ENCODE results near the gene NECTIN1.

NECTIN1 gene

GRCh38 chr11:119728651-119729580 lies at the start of gene NECTIN1:
NECTIN1 (minus strand) TSS chr11:119729200; CDS start chr11:119728553, 647 bp downstream.
- peaks cover 15% of the 10 kb centered on the region; the same call in 1 of the 2 replicates for H3K27me3 ChIP-seq (ENCODE audit: control insufficient read depth, insufficient read depth, low read length)
- peak within 1 kb of the TSS; percentile 78 for H3K4me3 ChIP-seq (ENCODE audit: low read depth, low read length)
- H3K27ac ChIP-seq (ENCODE audit: low read depth, low read length), result peak within 1 kb of the TSS; percentile 77
- peak within 1 kb of the TSS; percentile 21; the same call in 1 of the 2 replicates for H3K9ac ChIP-seq (ENCODE audit: low read depth, low read length)
- H3K36me3 ChIP-seq (ENCODE audit: control insufficient read depth, insufficient read depth, low read length), result no peaks in the 10 kb centered on the region
- peaks cover 25% of the 10 kb centered on the region for H3K4me1 ChIP-seq (ENCODE audit: control insufficient read depth, insufficient read depth, low read length)
- no peaks in the 10 kb centered on the region for H3K9me3 ChIP-seq (ENCODE audit: control insufficient read depth, insufficient read depth, low read length)

DNA sequence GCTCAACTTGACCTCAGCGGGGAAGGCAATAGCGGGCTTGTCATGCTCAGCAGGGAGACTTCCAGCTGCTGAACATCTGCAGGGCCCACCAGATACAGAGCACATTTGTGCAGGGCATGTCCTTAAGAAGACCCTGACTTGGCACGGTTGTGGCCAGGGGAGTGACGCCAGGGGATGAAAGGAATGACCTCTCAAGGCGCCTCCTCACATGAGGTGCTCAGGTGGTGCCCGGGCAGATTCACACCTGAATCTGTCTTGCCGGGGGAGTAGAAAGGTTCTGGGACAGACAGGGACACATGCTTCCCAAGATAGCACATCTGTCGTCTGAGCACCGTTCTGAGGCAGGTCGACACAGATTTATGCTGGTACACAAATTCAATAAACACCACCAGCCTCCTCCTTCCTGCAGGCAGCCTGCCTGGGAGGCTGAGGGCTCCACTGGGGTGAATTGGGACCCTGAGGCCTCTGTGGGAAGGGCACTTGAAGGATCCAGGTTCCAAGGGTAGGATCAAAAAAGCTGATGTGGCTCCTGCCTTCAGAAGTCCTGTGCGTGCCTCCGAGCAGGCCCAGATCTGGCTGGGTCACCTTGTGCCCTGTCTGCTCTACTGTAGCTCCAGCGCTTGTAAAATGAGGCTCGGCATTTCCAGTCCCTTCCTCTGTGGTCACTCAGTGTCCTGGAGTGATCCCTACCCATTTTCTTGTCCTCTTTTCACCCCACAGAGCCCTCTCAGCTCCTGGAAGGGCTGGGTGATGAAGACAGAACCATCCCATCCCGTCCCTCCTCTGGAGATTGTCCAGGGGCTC lies 49.6 kb upstream of the NECTIN1 start:
- Histone ChIP-seq H3K9me3 (ENCODE audit: control insufficient read depth, insufficient read depth, low read length) (no peaks in the 10 kb centered on the region), H3K4me3 (ENCODE audit: low read depth, low read length) (no peak overlapping the region), H3K36me3 (ENCODE audit: control insufficient read depth, insufficient read depth, low read length) (no peaks in the 10 kb centered on the region), H3K27me3 (ENCODE audit: control insufficient read depth, insufficient read depth, low read length) (no peaks in the 10 kb centered on the region), H3K9ac (ENCODE audit: low read depth, low read length) (no peak overlapping the region), H3K4me1 (ENCODE audit: control insufficient read depth, insufficient read depth, low read length) (no peaks in the 10 kb centered on the region), H3K27ac (ENCODE audit: low read depth, low read length) (no peak overlapping the region)

- Histone ChIP-seq H3K27ac (ENCODE audit: low read depth, low read length) (no peak overlapping the region), H3K27me3 (ENCODE audit: control insufficient read depth, insufficient read depth, low read length) (no peaks in the 10 kb centered on the region), H3K36me3 (ENCODE audit: control insufficient read depth, insufficient read depth, low read length) (no peaks in the 10 kb centered on the region), H3K9ac (ENCODE audit: low read depth, low read length) (no peak overlapping the region), H3K4me3 (ENCODE audit: low read depth, low read length) (no peak overlapping the region), H3K4me1 (ENCODE audit: control insufficient read depth, insufficient read depth, low read length) (no peaks in the 10 kb centered on the region), H3K9me3 (ENCODE audit: control insufficient read depth, insufficient read depth, low read length) (no peaks in the 10 kb centered on the region)
These were observed 48.9 kb upstream of the NECTIN1 start for GRCh38 chr11:119777940-119778339.

- Histone ChIP-seq H3K27me3 (ENCODE audit: control insufficient read depth, insufficient read depth, low read length) (no peaks in the 10 kb centered on the region), H3K4me3 (ENCODE audit: low read depth, low read length) (no peak overlapping the region), H3K9me3 (ENCODE audit: control insufficient read depth, insufficient read depth, low read length) (no peaks in the 10 kb centered on the region), H3K9ac (ENCODE audit: low read depth, low read length) (no peak overlapping the region), H3K4me1 (ENCODE audit: control insufficient read depth, insufficient read depth, low read length) (no peaks in the 10 kb centered on the region), H3K27ac (ENCODE audit: low read depth, low read length) (no peak overlapping the region), H3K36me3 (ENCODE audit: control insufficient read depth, insufficient read depth, low read length) (no peaks in the 10 kb centered on the region)
These were observed 47.7 kb upstream of the NECTIN1 start for GRCh38 chr11:119776651-119777050.

GRCh38 chr11:119776031-119776636 lies 47.1 kb upstream of the NECTIN1 start:
- Histone ChIP-seq H3K36me3 (ENCODE audit: control insufficient read depth, insufficient read depth, low read length) (no peaks in the 10 kb centered on the region), H3K9me3 (ENCODE audit: control insufficient read depth, insufficient read depth, low read length) (no peaks in the 10 kb centered on the region), H3K27me3 (ENCODE audit: control insufficient read depth, insufficient read depth, low read length) (no peaks in the 10 kb centered on the region), H3K9ac (ENCODE audit: low read depth, low read length) (no peak overlapping the region), H3K4me1 (ENCODE audit: control insufficient read depth, insufficient read depth, low read length) (no peaks in the 10 kb centered on the region), H3K4me3 (ENCODE audit: low read depth, low read length) (no peak overlapping the region), H3K27ac (ENCODE audit: low read depth, low read length) (no peak overlapping the region)

DNA sequence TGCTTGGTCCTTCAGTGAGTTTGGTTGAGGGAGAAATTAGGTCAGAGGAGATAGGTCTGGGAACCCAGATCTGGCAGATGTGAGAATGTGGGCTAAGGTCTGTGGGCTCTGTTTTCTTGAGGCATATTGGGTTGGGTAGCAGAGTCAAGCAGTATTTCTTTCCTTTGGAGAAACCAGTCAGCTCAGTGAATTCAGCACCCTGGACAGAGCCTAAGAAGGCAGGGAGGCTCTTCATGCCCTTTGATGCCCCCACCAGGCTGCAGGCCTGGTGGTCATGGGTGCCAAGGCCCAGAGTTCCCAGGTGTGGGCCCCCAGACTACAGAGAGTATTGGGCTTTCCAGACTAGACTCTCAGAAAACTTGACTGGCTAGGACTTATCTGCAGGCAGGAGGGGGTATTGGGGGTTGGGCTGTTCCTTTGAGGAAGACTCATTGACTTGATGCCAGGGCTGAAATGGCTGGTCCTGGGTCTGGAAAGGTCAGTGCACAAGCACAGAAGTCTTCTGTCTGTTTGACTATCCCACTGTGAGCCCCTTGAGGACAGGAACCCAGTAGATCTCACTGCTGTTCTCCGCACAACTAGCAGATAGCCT lies 45.3 kb upstream of the NECTIN1 start:
- no peaks in the 10 kb centered on the region for H3K9me3 ChIP-seq (ENCODE audit: control insufficient read depth, insufficient read depth, low read length)
- H3K4me3 ChIP-seq (ENCODE audit: low read depth, low read length), result no peak overlapping the region
- H3K27ac ChIP-seq (ENCODE audit: low read depth, low read length), result no peak overlapping the region
- H3K36me3 ChIP-seq (ENCODE audit: control insufficient read depth, insufficient read depth, low read length), result no peaks in the 10 kb centered on the region
- no peaks in the 10 kb centered on the region for H3K4me1 ChIP-seq (ENCODE audit: control insufficient read depth, insufficient read depth, low read length)
- no peaks in the 10 kb centered on the region for H3K27me3 ChIP-seq (ENCODE audit: control insufficient read depth, insufficient read depth, low read length)
- no peak overlapping the region for H3K9ac ChIP-seq (ENCODE audit: low read depth, low read length)

- Histone ChIP-seq H3K27me3 (ENCODE audit: control insufficient read depth, insufficient read depth, low read length) (no peaks in the 10 kb centered on the region), H3K27ac (ENCODE audit: low read depth, low read length) (no peak overlapping the region), H3K9ac (ENCODE audit: low read depth, low read length) (no peak overlapping the region), H3K36me3 (ENCODE audit: control insufficient read depth, insufficient read depth, low read length) (no peaks in the 10 kb centered on the region), H3K9me3 (ENCODE audit: control insufficient read depth, insufficient read depth, low read length) (no peaks in the 10 kb centered on the region), H3K4me3 (ENCODE audit: low read depth, low read length) (no peak overlapping the region), H3K4me1 (ENCODE audit: control insufficient read depth, insufficient read depth, low read length) (no peaks in the 10 kb centered on the region)
These were observed 43.8 kb upstream of the NECTIN1 start for GRCh38 chr11:119772641-119773415.

DNA sequence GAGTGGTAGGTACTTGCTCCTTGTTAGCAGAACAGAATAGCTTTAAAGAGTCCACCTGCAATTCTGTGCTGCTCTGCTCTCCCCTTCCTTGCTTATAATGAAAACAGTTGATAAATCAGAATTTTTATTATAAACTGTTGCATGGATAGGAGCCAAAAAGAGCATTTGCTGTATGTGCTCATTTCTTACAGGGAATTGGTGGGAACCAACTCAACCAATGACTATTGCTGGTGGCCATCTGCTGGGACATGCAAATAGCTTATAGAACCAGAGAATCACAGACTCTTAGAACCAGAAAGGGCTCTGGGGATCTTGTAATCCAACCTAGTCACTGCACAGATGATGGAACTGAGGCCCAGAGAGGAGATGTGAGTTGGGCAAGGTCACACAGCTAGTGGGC lies 43.1 kb upstream of the NECTIN1 start:
- no peaks in the 10 kb centered on the region for H3K27me3 ChIP-seq (ENCODE audit: control insufficient read depth, insufficient read depth, low read length)
- H3K27ac ChIP-seq (ENCODE audit: low read depth, low read length), result no peak overlapping the region
- H3K9ac ChIP-seq (ENCODE audit: low read depth, low read length), result no peak overlapping the region
- H3K9me3 ChIP-seq (ENCODE audit: control insufficient read depth, insufficient read depth, low read length), result no peaks in the 10 kb centered on the region
- H3K36me3 ChIP-seq (ENCODE audit: control insufficient read depth, insufficient read depth, low read length), result no peaks in the 10 kb centered on the region
- H3K4me1 ChIP-seq (ENCODE audit: control insufficient read depth, insufficient read depth, low read length), result no peaks in the 10 kb centered on the region
- H3K4me3 ChIP-seq (ENCODE audit: low read depth, low read length), result no peak overlapping the region

- no peak overlapping the region for H3K9ac ChIP-seq (ENCODE audit: low read depth, low read length)
- H3K9me3 ChIP-seq (ENCODE audit: control insufficient read depth, insufficient read depth, low read length), result no peaks in the 10 kb centered on the region
- H3K4me1 ChIP-seq (ENCODE audit: control insufficient read depth, insufficient read depth, low read length), result no peaks in the 10 kb centered on the region
- H3K4me3 ChIP-seq (ENCODE audit: low read depth, low read length), result no peak overlapping the region
- H3K36me3 ChIP-seq (ENCODE audit: control insufficient read depth, insufficient read depth, low read length), result no peaks in the 10 kb centered on the region
- H3K27ac ChIP-seq (ENCODE audit: low read depth, low read length), result no peak overlapping the region
- H3K27me3 ChIP-seq (ENCODE audit: control insufficient read depth, insufficient read depth, low read length), result no peaks in the 10 kb centered on the region
These were observed 42.3 kb upstream of the NECTIN1 start for GRCh38 chr11:119771172-119771770.

DNA sequence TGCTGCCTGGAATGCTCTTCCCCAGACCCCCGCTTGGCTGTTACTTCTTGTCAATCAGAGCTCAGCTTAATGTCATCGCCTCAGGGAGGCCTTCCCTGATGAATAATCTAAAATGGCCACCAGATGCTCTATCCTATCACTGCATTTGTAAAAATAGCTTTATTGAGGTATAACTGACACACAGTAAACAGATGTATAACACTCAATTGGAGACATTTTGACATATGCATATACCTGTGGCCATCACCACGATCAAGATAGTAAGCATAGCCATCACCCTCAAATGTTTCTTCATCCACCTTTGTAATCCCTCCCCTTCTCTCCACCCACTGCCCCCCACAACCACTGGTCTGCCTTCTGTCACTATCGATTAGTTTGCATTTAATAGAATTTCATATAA lies 36.6 kb upstream of the NECTIN1 start:
- H3K27ac ChIP-seq (ENCODE audit: low read depth, low read length), result no peak overlapping the region
- no peaks in the 10 kb centered on the region for H3K27me3 ChIP-seq (ENCODE audit: control insufficient read depth, insufficient read depth, low read length)
- no peaks in the 10 kb centered on the region for H3K4me1 ChIP-seq (ENCODE audit: control insufficient read depth, insufficient read depth, low read length)

More for the DNA sequence above, 36.6 kb upstream of the NECTIN1 start:
- H3K9ac ChIP-seq (ENCODE audit: low read depth, low read length), result no peak overlapping the region
- H3K36me3 ChIP-seq (ENCODE audit: control insufficient read depth, insufficient read depth, low read length), result no peaks in the 10 kb centered on the region
- no peak overlapping the region for H3K4me3 ChIP-seq (ENCODE audit: low read depth, low read length)
- no peaks in the 10 kb centered on the region for H3K9me3 ChIP-seq (ENCODE audit: control insufficient read depth, insufficient read depth, low read length)
